KMS-11 (cell line): ENCODE data around the gene ERAL1.

ENCODE experiments used
- H2AFZ ChIP-seq: fragments of 200-600 bp; sonication (generic); 2 replicates; pipeline ENCODE4 v1.6.1; 2016; ENCODE audit warnings: antibody characterized with exemption, mixed run types, low read depth
- H3K27ac ChIP-seq: fragments of 200-600 bp; sonication (generic); 2 replicates; pipeline ENCODE4 v1.6.1; 2016; ENCODE audit warnings: mild to moderate bottlenecking, mixed run types
- H3K27me3 ChIP-seq: fragments of 200-600 bp; sonication (generic); 2 replicates; pipeline ENCODE4 v1.6.1; 2017; ENCODE audit warnings: mild to moderate bottlenecking, low read depth, mixed run types, moderate library complexity; ENCODE audit not compliant: insufficient read depth
- H3K36me3 ChIP-seq: fragments of 200-600 bp; sonication (generic); 2 replicates; pipeline ENCODE4 v1.6.1; 2017; ENCODE audit warnings: mild to moderate bottlenecking, mixed run types; ENCODE audit not compliant: insufficient read depth
- H3K4me1 ChIP-seq: fragments of 200-600 bp; sonication (generic); 2 replicates; pipeline ENCODE4 v1.6.1; 2016; ENCODE audit warnings: mild to moderate bottlenecking, low read depth, mixed run types; ENCODE audit not compliant: poor library complexity, severe bottlenecking
- H3K4me2 ChIP-seq: fragments of 200-600 bp; sonication (generic); 2 replicates; pipeline ENCODE4 v1.7.0; 2016; ENCODE audit warnings: mild to moderate bottlenecking, mixed run types
- H3K4me3 ChIP-seq: fragments of 200-600 bp; sonication (generic); IDR thresholded peaks from 2 replicates; pipeline ENCODE4 v1.6.1; 2017; ENCODE audit warnings: low read depth, low read length, mixed read lengths; ENCODE audit not compliant: insufficient read depth
- H3K79me2 ChIP-seq: fragments of 200-600 bp; sonication (generic); 2 replicates; pipeline ENCODE4 v1.6.1; 2016; ENCODE audit warnings: low read depth, mixed run types; ENCODE audit not compliant: insufficient read depth
- H3K9ac ChIP-seq: fragments of 200-600 bp; sonication (generic); 2 replicates; pipeline ENCODE4 v1.6.1; 2016; ENCODE audit warnings: mild to moderate bottlenecking, mixed run types
- H4K20me1 ChIP-seq: fragments of 200-600 bp; sonication (generic); 2 replicates; pipeline ENCODE4 v1.6.1; 2016; ENCODE audit warnings: mild to moderate bottlenecking, mixed run types; ENCODE audit not compliant: insufficient read depth
- TF ChIP-seq, protein P1 (sequence below): fragments of 200-600 bp; sonication (generic); conservative IDR thresholded peaks from 2 replicates; pipeline ENCODE4 v1.6.1; 2017; ENCODE audit warnings: low read depth, mild to moderate bottlenecking, antibody characterized with exemption, low read length, moderate library complexity, mixed read lengths

Gene ERAL1

DNA sequence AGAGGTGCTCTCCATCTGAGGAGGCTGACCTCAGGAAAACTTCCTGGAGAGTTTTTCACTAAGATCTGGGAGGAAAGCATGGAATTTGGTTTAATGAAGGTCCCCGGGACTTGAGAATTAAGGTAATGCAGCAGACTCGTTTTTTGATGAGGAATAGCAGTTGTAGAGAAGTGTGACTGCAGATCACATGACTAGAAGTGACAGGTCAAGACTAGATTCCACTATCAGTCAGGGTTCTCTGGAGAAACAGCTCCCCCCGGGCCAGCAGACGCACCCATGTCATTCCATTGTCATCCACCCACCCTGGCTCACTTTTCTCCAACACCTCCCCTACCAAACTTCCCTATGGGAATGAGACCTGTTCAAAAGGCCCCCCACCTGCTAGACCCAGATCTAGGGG, 50.0 kb downstream of the ERAL1 start:
- Histone ChIP-seq H3K79me2 (peaks cover 12% of the 10 kb centered on the region; the same call in 1 of the 2 replicates), H3K27ac (no peak overlapping the region), H3K4me3 (no peak overlapping the region), H3K9ac (no peak overlapping the region), H2AFZ (no peak overlapping the region), H3K4me1 (peaks cover 17% of the 10 kb centered on the region), H3K36me3 (no peaks in the 10 kb centered on the region; the same call in 1 of the 2 replicates), H3K4me2 (no peak overlapping the region), H4K20me1 (no peaks in the 10 kb centered on the region), H3K27me3 (no peaks in the 10 kb centered on the region)
- TF ChIP-seq, protein P1, sequence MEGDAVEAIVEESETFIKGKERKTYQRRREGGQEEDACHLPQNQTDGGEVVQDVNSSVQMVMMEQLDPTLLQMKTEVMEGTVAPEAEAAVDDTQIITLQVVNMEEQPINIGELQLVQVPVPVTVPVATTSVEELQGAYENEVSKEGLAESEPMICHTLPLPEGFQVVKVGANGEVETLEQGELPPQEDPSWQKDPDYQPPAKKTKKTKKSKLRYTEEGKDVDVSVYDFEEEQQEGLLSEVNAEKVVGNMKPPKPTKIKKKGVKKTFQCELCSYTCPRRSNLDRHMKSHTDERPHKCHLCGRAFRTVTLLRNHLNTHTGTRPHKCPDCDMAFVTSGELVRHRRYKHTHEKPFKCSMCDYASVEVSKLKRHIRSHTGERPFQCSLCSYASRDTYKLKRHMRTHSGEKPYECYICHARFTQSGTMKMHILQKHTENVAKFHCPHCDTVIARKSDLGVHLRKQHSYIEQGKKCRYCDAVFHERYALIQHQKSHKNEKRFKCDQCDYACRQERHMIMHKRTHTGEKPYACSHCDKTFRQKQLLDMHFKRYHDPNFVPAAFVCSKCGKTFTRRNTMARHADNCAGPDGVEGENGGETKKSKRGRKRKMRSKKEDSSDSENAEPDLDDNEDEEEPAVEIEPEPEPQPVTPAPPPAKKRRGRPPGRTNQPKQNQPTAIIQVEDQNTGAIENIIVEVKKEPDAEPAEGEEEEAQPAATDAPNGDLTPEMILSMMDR = no peak

DNA sequence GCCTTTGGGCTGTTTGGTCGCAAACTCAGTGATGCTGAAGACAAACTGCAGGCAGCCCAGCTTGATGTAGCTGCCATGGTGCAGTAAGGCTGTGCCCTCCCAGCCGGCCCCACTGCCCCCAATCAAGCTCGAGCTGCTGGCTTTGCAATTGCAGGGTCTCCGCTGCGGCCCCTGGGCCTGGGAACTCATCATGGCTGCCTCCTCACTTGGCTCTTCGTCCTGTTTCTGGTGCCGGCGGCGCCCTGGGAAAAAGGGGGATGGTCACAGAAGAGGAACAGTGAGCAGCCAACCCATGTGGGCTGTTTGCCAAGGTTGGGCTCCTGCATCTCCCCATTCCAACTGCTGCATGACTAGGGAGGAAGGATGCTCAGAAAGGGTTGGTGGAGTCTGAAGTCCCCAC, 51.5 kb downstream of the ERAL1 start:
- H3K36me3 ChIP-seq = no peaks in the 10 kb centered on the region; the same call in 1 of the 2 replicates

DNA sequence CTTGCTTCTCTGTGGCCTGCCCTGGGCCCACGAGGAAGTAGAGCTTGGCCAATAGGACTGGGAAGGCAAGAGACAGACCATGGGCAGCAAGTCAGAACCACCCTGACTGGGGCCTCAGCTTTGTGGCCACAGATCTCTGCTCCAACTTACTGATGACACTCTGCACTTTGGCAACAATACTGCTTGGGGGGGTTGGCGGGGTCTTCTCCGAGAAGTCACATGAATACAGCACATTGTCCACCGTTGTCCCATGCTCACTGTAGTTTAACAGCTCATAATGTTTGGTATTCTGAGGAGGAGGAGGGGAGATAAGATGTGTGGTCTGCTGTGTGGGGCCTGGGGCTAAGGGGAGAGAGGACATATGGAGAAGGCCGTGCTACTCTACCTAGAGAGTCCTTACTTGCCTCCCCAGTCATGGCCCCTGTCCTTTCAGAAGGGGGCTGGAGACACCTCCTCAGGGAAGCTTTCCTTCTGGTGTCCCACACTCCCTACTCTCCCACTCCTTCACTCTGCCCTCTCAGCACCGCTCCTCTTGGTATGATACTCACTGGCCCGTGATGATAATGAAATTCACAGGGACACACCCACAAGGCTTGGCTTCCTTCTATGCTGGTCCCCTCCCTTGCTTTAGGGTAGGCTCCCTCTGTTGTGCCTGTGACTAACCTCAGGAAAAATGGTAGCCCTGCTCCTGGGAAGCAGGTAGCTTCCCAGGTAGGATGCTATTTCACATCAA, 52.1 kb downstream of the ERAL1 start:
- no peak overlapping the region for H3K27ac ChIP-seq
- H2AFZ ChIP-seq = no peak overlapping the region
- peaks cover 6% of the 10 kb centered on the region for H3K4me1 ChIP-seq
- H3K36me3 ChIP-seq = no peaks in the 10 kb centered on the region; the same call in 1 of the 2 replicates
- TF ChIP-seq, protein P1 = no peak
- H3K4me2 ChIP-seq = no peak overlapping the region
- H3K9ac ChIP-seq = no peak overlapping the region
- 0 out of 2 replicates have a peak, but pooled peaks cover 4% of the 10 kb centered on the region for H3K79me2 ChIP-seq
- no peaks in the 10 kb centered on the region for H4K20me1 ChIP-seq
- no peaks in the 10 kb centered on the region for H3K27me3 ChIP-seq
- no peak overlapping the region for H3K4me3 ChIP-seq

More for the DNA sequence above, 51.5 kb downstream of the ERAL1 start:
- TF ChIP-seq, protein P1 = no peak
- H3K79me2 ChIP-seq = peaks cover 10% of the 10 kb centered on the region; the same call in 1 of the 2 replicates
- H3K27ac ChIP-seq = no peak overlapping the region
- peaks cover 12% of the 10 kb centered on the region for H3K4me1 ChIP-seq
- H3K27me3 ChIP-seq = no peaks in the 10 kb centered on the region
- H3K4me2 ChIP-seq = no peak overlapping the region
- no peak overlapping the region for H2AFZ ChIP-seq
- H3K4me3 ChIP-seq = no peak overlapping the region
- H4K20me1 ChIP-seq = no peaks in the 10 kb centered on the region
- H3K9ac ChIP-seq = no peak overlapping the region

DNA sequence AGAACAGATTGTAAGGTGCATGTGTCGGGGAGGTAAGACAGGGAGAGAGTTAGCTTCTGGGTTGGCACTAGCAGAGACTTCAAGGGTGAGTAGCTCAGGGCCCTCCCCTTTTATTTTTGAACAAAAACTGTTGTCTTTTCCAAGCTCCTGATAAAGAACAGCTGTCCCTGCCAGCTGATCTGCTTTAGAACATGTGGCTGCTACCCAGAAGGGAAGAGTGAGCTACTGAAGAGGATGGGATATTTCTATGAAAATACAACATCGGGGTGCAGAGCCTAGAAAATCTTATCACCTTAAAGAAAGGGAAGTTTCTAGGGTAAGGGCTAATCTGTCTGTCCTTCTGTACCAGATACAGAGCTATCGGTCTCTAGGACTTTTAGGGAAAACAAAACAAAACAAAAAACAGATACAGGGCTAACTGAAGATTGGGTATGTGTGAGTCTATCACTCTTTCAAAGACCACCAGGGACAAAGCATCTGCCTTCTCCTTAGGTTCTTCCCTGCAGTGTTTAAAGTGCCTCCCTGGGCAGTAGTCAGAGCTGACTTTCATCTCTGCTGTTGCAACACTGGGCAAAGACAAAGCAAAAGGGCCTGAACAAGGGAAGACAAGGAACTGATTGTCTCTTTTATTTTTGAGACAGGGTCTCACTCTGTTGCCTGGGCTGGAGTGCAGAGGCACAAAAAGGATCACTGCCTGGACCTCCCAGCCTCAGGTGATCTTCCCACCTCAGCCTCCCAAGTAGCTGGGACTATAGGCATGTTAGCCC, 53.1 kb downstream of the ERAL1 start:
- Histone ChIP-seq H3K4me1 (peaks cover 4% of the 10 kb centered on the region), H3K4me2 (no peak overlapping the region), H3K36me3 (no peaks in the 10 kb centered on the region; the same call in 1 of the 2 replicates), H3K4me3 (no peak overlapping the region), H3K27ac (no peak overlapping the region), H3K79me2 (no peaks in the 10 kb centered on the region), H2AFZ (no peak overlapping the region), H3K9ac (no peak overlapping the region), H4K20me1 (no peaks in the 10 kb centered on the region), H3K27me3 (no peaks in the 10 kb centered on the region)
- TF ChIP-seq, protein P1 = no peak
